HG03442 (cell line): ENCODE results near the gene HELZ2.

Experiments used
- ATAC-seq: cut with Tn5 transposase; IDR thresholded peaks from one replicate; pipeline ENCODE4 v1.9.1; 2021; ENCODE audit warnings: mild to moderate bottlenecking, moderate library complexity; ENCODE audit not compliant: unreplicated experiment

HELZ2 gene

GRCh38 chr20:63553933-63554290 is 20.1 kb downstream of the HELZ2 start, which contains the start of gene FNDC11:
FNDC11 (plus strand) TSS chr20:63554159; CDS start chr20:63555664, 1,505 bp downstream.
- peak; percentile 25 for ATAC-seq

DNA sequence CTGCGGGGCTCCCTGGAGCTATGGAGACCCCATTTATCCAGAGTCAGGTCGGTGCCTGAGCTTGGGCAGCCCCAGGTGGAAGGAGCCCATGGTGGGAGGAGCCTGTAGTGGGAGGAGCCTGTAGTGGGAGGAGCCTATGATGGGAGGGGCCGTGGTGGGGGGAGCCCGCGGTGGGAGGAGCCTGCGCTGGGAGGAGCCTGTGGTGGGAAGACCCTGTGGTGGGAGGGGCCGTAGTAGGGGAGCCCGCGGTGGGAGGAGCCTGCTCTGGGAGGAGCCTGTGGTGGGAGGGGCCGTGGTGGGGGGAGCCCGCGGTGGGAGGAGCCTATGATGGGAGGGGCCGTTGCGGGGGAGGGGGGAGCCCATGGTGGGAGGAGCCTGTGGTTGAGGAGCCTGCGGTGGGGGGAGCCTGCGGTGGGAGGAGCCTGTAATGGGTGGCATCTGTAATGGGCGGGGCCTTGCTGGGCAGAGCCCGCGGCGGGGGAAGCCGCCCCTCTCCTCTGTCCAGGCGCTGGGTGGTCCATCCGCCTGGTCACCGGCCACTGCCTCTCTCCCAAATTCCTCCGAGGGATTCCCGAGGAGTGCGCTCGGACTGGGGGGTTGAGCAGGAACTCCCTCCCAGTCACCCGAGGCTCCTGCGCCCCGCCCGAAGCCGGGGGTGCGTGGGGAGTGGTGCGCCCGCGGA is 20.6 kb downstream of the HELZ2 start:
- ATAC-seq = peak; percentile 34

DNA sequence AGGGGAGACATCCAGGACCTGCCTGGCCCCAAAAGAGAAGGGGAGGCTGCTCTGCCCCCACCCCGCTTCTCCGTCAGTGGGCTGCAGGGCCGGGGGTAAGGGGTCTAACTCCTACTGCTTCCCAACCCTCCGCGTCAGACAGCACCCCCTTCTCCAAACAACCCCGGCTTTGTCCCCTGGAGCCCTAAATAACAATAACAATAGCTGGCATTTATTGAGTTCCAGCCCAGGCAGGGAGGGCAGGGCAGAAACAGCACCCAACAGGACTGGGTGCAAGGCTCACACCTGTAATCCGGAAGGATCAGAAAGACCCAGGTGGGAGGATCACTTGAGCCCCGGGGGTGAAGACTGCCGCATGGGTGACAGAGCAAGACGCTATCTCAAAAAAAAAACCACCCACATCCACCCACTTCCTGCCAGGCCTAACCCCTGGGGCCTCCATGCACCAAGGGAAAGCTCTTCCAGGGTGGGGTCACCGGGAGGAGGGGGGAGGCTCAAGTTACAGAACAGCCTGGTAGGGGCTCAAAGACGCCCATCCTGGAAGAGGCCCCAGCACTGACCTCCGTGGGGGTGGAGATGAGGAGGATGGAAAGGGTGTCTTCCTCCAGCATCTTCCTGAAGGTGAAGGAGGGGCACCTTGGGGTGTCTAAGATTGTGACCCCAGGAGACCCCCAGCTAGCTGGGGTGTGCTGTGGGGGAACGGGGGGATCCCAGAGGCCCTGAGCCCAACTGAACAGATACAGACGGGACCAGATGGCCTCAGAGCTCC is 21.4 kb downstream of the HELZ2 start:
- ATAC-seq = peak; percentile 13

DNA sequence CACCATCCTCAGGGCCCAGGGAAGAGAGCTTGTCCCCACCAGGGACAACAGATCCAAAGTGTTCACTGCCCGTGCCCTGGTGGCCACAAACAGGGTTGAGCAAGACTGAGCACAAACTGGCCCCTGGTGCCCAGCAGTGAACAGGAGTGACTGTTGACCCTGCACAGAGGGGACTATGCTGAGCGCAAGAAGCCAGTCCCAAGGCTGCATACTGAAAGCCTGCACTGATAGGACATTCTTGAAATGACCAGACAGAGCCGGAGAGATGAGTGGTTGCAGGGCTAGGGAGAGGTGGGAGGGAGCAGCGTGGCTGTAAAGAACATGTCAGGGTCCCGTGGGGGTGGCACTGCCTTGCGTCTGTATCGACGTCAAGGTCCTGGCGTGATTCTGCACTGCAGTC is 23.0 kb downstream of the HELZ2 start:
- ATAC-seq = no peak

DNA sequence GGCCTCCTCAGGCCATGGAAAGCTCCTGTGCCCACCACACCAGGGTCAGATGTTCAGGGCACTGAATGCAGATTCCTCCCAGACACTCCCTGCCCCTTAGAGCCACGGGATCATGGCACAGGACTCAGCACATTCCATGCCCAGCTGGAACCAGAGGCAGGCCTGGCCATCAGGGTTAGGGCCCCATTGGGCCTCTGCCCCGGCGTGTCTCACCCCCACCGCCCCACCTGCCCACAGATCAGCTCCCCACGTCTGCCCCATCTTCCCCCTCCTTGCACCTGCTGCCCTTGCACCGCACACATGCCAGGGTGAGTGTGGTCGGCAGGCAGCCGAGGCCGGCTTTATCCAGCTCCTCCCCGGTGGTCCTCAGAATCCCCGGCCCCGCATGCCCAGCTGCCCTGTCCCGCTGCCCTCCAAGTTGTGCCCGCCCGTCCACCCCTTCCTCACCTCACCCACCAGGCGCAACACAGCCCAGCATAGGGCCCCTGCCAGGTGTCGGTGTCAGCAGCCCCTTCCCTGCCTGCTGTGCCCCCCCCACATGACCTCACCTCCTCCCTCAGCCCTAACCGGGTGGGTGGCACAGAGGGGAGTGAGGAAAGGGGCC is 24.3 kb downstream of the HELZ2 start:
- ATAC-seq = no peak

GRCh38 chr20:63549019-63549418 is 25.0 kb downstream of the HELZ2 start:
- no peak for ATAC-seq

DNA sequence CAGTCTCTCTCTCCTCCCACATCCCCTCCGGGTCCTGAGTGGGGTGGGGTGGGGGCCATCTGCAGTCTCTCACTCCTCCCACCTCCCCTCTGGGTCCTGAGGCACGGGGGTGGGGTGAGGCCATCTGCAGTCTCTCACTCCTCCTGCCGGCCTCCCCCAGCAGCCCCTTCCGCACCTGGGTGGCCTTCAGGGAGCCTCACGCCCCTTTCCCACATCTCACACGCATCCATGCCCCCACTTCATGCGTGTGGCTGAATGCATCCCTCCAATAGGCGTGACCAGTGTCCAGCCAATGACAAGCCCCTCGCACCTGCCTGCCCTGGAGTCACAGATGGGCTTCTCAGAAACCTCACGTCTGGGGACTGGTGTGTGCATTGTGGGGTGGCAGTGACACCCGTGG is 25.5 kb downstream of the HELZ2 start:
- ATAC-seq = no peak

DNA sequence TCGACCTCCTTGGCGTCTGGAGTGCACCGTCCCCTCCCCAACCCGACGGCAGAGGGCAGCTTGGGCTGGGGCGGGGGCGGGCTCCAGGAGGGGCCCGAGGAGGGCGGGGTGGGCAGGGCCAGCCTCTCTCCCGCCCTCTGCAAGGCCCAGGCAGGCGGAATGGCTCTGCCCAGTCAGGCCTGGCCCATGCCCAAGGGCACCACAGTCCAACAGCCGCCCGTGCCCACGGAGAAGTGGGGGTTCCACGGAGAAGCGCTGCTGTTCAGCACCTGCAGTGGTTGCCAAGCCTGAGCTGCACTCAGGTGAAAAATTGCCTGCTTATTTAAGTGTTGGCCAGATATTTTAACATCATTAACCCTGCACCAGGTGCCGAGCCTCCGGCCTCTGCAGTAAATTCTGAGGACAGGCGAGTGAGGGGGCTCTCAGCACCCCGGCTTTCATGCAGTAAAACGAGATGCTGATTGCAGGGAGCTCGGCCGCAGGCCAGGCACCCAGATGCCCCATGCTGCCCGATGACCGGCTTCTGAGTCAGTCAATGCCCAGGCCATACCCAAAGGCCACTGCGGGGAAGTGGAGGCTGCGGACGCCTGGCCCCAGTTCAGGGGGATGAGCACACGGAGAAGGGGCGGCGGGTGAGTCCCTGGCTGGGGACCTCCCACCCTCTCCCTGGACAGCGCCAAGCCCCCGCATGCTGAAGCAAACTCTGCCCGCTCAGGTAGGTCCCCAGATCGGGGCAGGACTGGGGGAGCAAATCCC is 26.1 kb downstream of the HELZ2 start, which contains the start of gene SRMS:
Gene SRMS, minus strand, starts transcription at position 25 of the 756 bp plus-strand sequence. CDS start 286 bp downstream, outside the sequence.
- ATAC-seq = no peak

DNA sequence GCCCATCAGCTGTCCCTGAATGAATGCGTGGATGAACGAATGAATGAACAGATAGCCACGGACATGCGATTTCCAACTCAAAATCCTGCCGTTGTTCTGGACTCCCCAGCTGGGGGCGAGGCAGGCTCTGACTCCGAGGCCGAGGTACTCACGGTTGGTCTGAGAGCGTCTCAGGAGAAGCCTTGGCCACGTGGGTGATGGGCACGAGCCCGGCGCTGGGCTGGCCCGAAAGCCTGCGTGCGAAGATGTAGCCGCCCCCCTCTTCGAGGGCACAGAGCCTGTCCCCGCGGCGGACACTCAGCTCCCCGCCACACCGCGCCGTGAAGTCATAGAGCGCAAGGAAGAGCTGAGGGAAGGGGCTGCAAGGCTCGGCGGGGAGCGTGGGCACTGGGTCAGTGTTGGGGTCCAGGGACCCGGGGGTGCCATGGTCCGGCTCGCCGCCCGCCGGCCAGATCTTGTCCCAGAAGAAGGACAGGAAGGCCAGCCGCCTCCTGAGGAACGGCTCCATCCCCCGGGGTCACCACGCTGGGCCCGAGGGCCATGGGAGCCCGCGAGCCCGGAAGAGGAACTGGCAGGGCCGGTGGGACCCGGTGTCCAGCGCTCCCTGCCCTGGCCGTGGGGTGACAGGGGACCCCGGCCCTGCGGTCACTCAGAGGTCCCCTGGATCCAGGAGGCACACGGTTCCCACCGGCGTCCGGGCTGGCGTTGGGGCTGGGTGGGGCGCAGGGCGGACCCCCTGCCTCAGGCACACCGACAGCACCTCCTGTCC is 26.9 kb downstream of the HELZ2 start:
- ATAC-seq = no peak

- no peak for ATAC-seq
Measured at GRCh38 chr20:63546256-63546955, 27.6 kb downstream of the HELZ2 start.

DNA sequence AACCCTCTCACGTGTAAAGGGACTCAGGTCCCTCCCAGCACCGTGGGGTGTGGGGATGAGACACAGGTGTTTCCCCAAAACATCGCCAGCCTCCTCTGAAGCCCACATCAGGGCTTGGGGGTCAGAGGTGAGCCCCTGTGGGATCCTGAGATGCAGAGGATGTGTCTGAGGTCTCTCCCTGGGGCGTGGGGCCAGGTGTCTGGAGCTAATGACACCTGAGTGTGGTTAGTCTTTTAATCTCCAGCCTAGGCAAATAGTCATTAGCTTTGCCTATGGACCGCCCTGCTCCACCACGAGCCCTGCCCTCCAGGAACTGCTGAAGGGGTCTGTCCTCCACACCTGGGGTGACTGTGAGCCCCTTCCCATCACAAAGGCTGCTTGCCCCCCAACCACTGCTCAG is 28.2 kb downstream of the HELZ2 start:
- ATAC-seq = no peak

- ATAC-seq = no peak
Measured at GRCh38 chr20:63544958-63545516, 29.0 kb downstream of the HELZ2 start.

GRCh38 chr20:63544241-63544957 is 29.6 kb downstream of the HELZ2 start:
- ATAC-seq = no peak

GRCh38 chr20:63543733-63544132 is 30.3 kb downstream of the HELZ2 start:
- no peak for ATAC-seq

DNA sequence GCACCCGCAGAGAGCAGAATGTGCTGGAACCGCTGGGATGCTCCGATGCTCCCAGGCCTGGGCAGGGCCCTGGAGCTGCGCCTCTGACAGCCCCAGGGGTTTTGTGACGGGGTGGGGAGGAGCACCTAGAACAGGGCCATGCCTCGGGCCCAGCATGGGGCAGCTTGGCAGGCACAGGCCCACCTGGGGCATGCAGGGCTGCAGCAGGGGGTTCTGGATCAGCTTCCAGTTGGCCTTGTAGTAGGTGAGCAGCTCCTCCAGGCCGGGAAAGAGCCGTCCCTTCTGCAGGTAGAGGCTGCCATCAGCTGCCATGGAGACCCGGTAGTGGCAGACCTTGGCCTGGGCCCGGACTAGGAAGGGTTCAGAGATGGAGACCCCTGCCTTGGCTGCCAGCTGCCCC is 30.9 kb downstream of the HELZ2 start:
- no peak for ATAC-seq

GRCh38 chr20:63542696-63543095 is 31.3 kb downstream of the HELZ2 start:
- no peak for ATAC-seq

GRCh38 chr20:63542031-63542559 is 31.9 kb downstream of the HELZ2 start:
- no peak for ATAC-seq

GRCh38 chr20:63541371-63541770 is 32.7 kb downstream of the HELZ2 start:
- ATAC-seq = no peak
